ENCODE results near the gene ARHGDIG. TPM values are rescaled to one million over a fixed set of nuclear protein-coding genes. Genes with fewer than 3 reads are reported as not detected.
A peak's percentile ranks its signal among the peaks of the same experiment; 100 is the strongest.

Gene ARHGDIG
- total and polyA plus RNA-seq, 2 experiments from 2014 or later = 0.78 to 1.0 TPM

DNA sequence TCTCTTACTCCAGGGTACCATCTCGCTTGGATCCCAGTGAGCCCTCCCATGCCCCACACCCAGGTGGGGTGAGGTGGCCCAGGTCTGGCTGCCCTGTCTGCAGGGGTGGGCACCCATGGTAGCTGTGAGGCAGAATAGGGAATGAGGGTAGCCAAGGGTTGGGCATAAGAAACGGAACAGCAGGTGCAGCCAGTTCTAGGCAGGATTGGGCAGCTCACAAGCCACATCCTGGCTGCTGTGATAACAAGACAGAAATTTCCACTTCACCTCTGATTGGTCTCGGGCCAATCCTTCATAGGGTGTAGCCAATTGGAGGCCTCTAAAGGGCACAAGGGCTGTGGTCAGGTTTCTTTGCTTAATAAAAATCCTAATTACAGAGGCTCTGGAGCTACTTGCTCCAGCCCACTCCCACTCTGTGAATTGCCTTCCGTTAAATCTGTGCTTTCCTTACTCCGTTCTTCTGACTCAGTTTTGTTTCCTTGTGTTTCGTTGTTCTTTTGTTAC is 1.5 kb upstream of the ARHGDIG start:
- ATAC-seq = peak; percentile 17
- DNase-seq (ENCODE audit: low spot score) = peak; percentile 70
- H3K27ac ChIP-seq (ENCODE audit: low read depth) = no peak overlapping the region
- Mint-ChIP-seq H3K9me3 (no peaks in the 10 kb centered on the region), H3K4me3 (no peak overlapping the region), H3K27me3 (ENCODE audit: insufficient read depth, low read depth, poor library complexity) (peaks cover 44% of the 10 kb centered on the region), H3K4me1 (no peaks in the 10 kb centered on the region), H3K27ac (no peak overlapping the region), H3K36me3 (ENCODE audit: low read depth) (no peaks in the 10 kb centered on the region)
- H3K4me2 ChIP-seq = no peak overlapping the region
- TF ChIP-seq STAT1 (IDR thresholded peaks at IDR 0.05; ENCODE audit: unreplicated experiment) (no peak), NANOG (IDR thresholded peaks at IDR 0.05; ENCODE audit: borderline replicate concordance) (no peak), ZNF114 (CRISPR knock-in tag; IDR thresholded peaks at IDR 0.05) (no peak), ZNF331 (CRISPR knock-in tag; IDR thresholded peaks at IDR 0.05; ENCODE audit: low read depth) (no peak), POLR2AphosphoS5 (IDR thresholded peaks at IDR 0.05; ENCODE audit: low read depth) (no peak), EZH2 (IDR thresholded peaks at IDR 0.05; ENCODE audit: low read depth, unreplicated experiment) (no peak), JUNB (IDR thresholded peaks at IDR 0.05; ENCODE audit: unreplicated experiment) (no peak), EZH2phosphoT487 (IDR thresholded peaks at IDR 0.05; ENCODE audit: unreplicated experiment) (no peak)
- TF ChIP-seq, protein P1, sequence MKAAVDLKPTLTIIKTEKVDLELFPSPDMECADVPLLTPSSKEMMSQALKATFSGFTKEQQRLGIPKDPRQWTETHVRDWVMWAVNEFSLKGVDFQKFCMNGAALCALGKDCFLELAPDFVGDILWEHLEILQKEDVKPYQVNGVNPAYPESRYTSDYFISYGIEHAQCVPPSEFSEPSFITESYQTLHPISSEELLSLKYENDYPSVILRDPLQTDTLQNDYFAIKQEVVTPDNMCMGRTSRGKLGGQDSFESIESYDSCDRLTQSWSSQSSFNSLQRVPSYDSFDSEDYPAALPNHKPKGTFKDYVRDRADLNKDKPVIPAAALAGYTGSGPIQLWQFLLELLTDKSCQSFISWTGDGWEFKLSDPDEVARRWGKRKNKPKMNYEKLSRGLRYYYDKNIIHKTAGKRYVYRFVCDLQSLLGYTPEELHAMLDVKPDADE (IDR thresholded peaks at IDR 0.05) = no peak
- TF ChIP-seq, protein P2, sequence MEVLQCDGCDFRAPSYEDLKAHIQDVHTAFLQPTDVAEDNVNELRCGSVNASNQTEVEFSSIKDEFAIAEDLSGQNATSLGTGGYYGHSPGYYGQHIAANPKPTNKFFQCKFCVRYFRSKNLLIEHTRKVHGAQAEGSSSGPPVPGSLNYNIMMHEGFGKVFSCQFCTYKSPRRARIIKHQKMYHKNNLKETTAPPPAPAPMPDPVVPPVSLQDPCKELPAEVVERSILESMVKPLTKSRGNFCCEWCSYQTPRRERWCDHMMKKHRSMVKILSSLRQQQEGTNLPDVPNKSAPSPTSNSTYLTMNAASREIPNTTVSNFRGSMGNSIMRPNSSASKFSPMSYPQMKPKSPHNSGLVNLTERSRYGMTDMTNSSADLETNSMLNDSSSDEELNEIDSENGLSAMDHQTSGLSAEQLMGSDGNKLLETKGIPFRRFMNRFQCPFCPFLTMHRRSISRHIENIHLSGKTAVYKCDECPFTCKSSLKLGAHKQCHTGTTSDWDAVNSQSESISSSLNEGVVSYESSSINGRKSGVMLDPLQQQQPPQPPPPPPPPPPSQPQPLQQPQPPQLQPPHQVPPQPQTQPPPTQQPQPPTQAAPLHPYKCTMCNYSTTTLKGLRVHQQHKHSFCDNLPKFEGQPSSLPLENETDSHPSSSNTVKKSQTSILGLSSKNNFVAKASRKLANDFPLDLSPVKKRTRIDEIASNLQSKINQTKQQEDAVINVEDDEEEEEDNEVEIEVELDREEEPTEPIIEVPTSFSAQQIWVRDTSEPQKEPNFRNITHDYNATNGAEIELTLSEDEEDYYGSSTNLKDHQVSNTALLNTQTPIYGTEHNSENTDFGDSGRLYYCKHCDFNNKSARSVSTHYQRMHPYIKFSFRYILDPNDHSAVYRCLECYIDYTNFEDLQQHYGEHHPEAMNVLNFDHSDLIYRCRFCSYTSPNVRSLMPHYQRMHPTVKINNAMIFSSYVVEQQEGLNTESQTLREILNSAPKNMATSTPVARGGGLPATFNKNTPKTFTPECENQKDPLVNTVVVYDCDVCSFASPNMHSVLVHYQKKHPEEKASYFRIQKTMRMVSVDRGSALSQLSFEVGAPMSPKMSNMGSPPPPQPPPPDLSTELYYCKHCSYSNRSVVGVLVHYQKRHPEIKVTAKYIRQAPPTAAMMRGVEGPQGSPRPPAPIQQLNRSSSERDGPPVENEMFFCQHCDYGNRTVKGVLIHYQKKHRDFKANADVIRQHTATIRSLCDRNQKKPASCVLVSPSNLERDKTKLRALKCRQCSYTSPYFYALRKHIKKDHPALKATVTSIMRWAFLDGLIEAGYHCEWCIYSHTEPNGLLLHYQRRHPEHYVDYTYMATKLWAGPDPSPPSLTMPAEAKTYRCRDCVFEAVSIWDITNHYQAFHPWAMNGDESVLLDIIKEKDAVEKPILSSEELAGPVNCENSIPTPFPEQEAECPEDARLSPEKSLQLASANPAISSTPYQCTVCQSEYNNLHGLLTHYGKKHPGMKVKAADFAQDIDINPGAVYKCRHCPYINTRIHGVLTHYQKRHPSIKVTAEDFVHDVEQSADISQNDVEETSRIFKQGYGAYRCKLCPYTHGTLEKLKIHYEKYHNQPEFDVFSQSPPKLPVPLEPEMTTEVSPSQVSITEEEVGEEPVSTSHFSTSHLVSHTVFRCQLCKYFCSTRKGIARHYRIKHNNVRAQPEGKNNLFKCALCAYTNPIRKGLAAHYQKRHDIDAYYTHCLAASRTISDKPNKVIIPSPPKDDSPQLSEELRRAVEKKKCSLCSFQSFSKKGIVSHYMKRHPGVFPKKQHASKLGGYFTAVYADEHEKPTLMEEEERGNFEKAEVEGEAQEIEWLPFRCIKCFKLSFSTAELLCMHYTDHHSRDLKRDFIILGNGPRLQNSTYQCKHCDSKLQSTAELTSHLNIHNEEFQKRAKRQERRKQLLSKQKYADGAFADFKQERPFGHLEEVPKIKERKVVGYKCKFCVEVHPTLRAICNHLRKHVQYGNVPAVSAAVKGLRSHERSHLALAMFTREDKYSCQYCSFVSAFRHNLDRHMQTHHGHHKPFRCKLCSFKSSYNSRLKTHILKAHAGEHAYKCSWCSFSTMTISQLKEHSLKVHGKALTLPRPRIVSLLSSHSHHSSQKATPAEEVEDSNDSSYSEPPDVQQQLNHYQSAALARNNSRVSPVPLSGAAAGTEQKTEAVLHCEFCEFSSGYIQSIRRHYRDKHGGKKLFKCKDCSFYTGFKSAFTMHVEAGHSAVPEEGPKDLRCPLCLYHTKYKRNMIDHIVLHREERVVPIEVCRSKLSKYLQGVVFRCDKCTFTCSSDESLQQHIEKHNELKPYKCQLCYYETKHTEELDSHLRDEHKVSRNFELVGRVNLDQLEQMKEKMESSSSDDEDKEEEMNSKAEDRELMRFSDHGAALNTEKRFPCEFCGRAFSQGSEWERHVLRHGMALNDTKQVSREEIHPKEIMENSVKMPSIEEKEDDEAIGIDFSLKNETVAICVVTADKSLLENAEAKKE (CRISPR knock-in tag; IDR thresholded peaks at IDR 0.05) = no peak
- TF ChIP-seq, protein P3, sequence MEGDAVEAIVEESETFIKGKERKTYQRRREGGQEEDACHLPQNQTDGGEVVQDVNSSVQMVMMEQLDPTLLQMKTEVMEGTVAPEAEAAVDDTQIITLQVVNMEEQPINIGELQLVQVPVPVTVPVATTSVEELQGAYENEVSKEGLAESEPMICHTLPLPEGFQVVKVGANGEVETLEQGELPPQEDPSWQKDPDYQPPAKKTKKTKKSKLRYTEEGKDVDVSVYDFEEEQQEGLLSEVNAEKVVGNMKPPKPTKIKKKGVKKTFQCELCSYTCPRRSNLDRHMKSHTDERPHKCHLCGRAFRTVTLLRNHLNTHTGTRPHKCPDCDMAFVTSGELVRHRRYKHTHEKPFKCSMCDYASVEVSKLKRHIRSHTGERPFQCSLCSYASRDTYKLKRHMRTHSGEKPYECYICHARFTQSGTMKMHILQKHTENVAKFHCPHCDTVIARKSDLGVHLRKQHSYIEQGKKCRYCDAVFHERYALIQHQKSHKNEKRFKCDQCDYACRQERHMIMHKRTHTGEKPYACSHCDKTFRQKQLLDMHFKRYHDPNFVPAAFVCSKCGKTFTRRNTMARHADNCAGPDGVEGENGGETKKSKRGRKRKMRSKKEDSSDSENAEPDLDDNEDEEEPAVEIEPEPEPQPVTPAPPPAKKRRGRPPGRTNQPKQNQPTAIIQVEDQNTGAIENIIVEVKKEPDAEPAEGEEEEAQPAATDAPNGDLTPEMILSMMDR (conservative IDR thresholded peaks at IDR 0.05; ENCODE audit: low read depth in 2 of 2) = no peak
- H3F3A ChIP-seq (replicated peaks; ENCODE audit: low read depth) = peaks cover 4% of the 10 kb centered on the region; the same call in 1 of the 2 replicates
- H2AFZ ChIP-seq = no peak overlapping the region
- H4K20me1 ChIP-seq (replicated peaks; ENCODE audit: insufficient read depth) = 0 out of 2 replicates have a peak, but pooled peaks cover 2% of the 10 kb centered on the region
- H3K4me1 ChIP-seq (ENCODE audit: insufficient read depth) = no peaks in the 10 kb centered on the region
- no peaks in the 10 kb centered on the region for H3K36me3 ChIP-seq (ENCODE audit: insufficient read depth)
- H3K79me2 ChIP-seq (replicated peaks; ENCODE audit: insufficient read depth) = no peaks in the 10 kb centered on the region
- no peaks in the 10 kb centered on the region for H3K9me2 ChIP-seq (ENCODE audit: insufficient read depth)
- peaks cover 61% of the 10 kb centered on the region for H3K27me3 ChIP-seq (ENCODE audit: insufficient read depth)
- no peak overlapping the region for H3K4me3 ChIP-seq

All from GM23338 (cell line).